OCI-LY3 (cell line): ENCODE results near the gene TMED7.

ENCODE experiments used
- H2AFZ ChIP-seq: fragments of 200-600, 300-600 bp; shearing (Covaris generic); 2 replicates; pipeline ENCODE4 v1.6.0; 2014; ENCODE audit warnings: antibody characterized with exemption, low read depth, low read length
- H3K27ac ChIP-seq: fragments of 200-600, 300-600 bp; sonication (generic); 2 replicates; pipeline ENCODE4 v1.5.1; 2014; ENCODE audit warnings: mild to moderate bottlenecking, low read length, moderate library complexity, mixed read lengths
- H3K27me3 ChIP-seq: fragments of 200-600, 300-600 bp; sonication (generic); 2 replicates; pipeline ENCODE4 v1.6.1; 2014; ENCODE audit warnings: low read depth, low read length, mixed read lengths
- H3K36me3 ChIP-seq: fragments of 200-600, 300-600 bp; sonication (generic); replicated peaks from 2 replicates; pipeline ENCODE3; 2014; ENCODE audit warnings: low read depth, low read length, mixed read lengths
- H3K4me1 ChIP-seq: fragments of 300-600, 200-600 bp; sonication (generic); 2 replicates; pipeline ENCODE4 v1.6.1; 2014; ENCODE audit warnings: low read length, mixed read lengths
- H3K4me2 ChIP-seq: fragments of 200-600, 300-600 bp; sonication (generic); 2 replicates; pipeline ENCODE4 v1.6.1; 2014; ENCODE audit warnings: low read length, mixed read lengths
- H3K4me3 ChIP-seq: fragments of 300-600, 200-600 bp; sonication (generic); 2 replicates; pipeline ENCODE4 v1.5.1; 2014; ENCODE audit warnings: antibody characterized with exemption, mild to moderate bottlenecking, low read length, moderate library complexity
- H3K79me2 ChIP-seq: fragments of 300-600, 200-600 bp; shearing (Covaris generic); 2 replicates; pipeline ENCODE4 v1.6.1; 2014; ENCODE audit warnings: mild to moderate bottlenecking, low read length, mixed read lengths
- H3K9ac ChIP-seq: fragments of 300-600, 200-600 bp; shearing (Covaris generic); 2 replicates; pipeline ENCODE4 v1.6.0; 2014; ENCODE audit warnings: mild to moderate bottlenecking, low read length, moderate library complexity
- H3K9me3 ChIP-seq: fragments of 200-600, 300-600 bp; shearing (Covaris generic); 2 replicates; pipeline ENCODE4 v1.6.1; 2014; ENCODE audit warnings: low read length, mixed read lengths; ENCODE audit not compliant: insufficient read depth
- H4K20me1 ChIP-seq: fragments of 200-600, 300-600 bp; sonication (generic); 2 replicates; pipeline ENCODE4 v1.6.1; 2016; ENCODE audit warnings: low read length, mixed read lengths; ENCODE audit not compliant: insufficient read depth
- CTCF ChIP-seq: fragments of 200-600, 300-600 bp; sonication (generic); IDR thresholded peaks from 2 replicates; pipeline ENCODE4 v1.5.1; 2014; ENCODE audit warnings: antibody characterized with exemption, low read length, low read depth
- EZH2phosphoT487 ChIP-seq: fragments of 200-600 bp; shearing (Covaris generic); IDR thresholded peaks from 2 replicates; pipeline ENCODE4 v1.6.1; 2018; ENCODE audit warnings: antibody characterized with exemption, mixed run types, low read depth

Gene TMED7

GRCh38 chr5:115565233-115565632 is 60.6 kb downstream of the TMED7 start:
- peaks cover 6% of the 10 kb centered on the region; the same call in 1 of the 2 replicates for H3K9me3 ChIP-seq
- H2AFZ ChIP-seq: no peak overlapping the region
- H3K36me3 ChIP-seq: peaks cover 3% of the 10 kb centered on the region
- no peak for TF ChIP-seq CTCF
- TF ChIP-seq EZH2phosphoT487: no peak
- no peak overlapping the region for H3K9ac ChIP-seq
- peaks cover 14% of the 10 kb centered on the region for H3K4me1 ChIP-seq
- H3K4me2 ChIP-seq: no peak overlapping the region
- no peaks in the 10 kb centered on the region for H3K27me3 ChIP-seq
- H3K27ac ChIP-seq: no peak overlapping the region
- H4K20me1 ChIP-seq: no peaks in the 10 kb centered on the region
- no peak overlapping the region for H3K4me3 ChIP-seq
- H3K79me2 ChIP-seq: no peaks in the 10 kb centered on the region
